Tibial nerve (tissue), 4 donors: ENCODE data around the gene ARID4B. TPM values are rescaled to one million over a fixed set of nuclear protein-coding genes. Genes with fewer than 3 reads are reported as not detected.

Source experiments
- DNase-seq, 2 donors: peaks; one replicate each; pipeline ENCODE4 v3.0.0-alpha.2; 2019; ENCODE audit warnings: low spot score in 2 of 2
- H3K27ac ChIP-seq, 4 donors: fragments of 200-600 bp; sonication (generic) in 3 of 4; one replicate each; pipeline ENCODE4 v1.5.1; 2017 to 2019; ENCODE audit warnings: mild to moderate bottlenecking in 1 of 4
- H3K27me3 ChIP-seq, 2 donors: fragments of 200-600 bp; sonication (generic) in 1 of 2; one replicate each; pipeline versions ENCODE4 v1.5.1 to v1.6.0; 2017 to 2019
- H3K36me3 ChIP-seq, 3 donors: fragments of 200-600 bp; sonication (generic); one replicate each; pipeline ENCODE4 v1.5.1; 2018 to 2019
- H3K4me1 ChIP-seq, 4 donors: fragments of 200-600 bp; sonication (generic) in 3 of 4; one replicate each; pipeline ENCODE4 v1.5.1; 2017 to 2019
- H3K4me3 ChIP-seq, 4 donors: fragments of 200-600 bp; sonication (generic) in 3 of 4; one replicate each; pipeline ENCODE4 v1.5.1; 2017 to 2019; ENCODE audit warnings: mild to moderate bottlenecking in 1 of 4, moderate library complexity in 1 of 4
- H3K9me3 ChIP-seq, 4 donors: fragments of 200-600 bp; sonication (generic) in 3 of 4; one replicate each; pipeline ENCODE4 v1.5.1; 2017 to 2019
- CTCF ChIP-seq, 5 experiments: fragments of 200-600 bp in 3 of 5; fragments of 450-650 bp in 2 of 5; sonication (generic) in 3 of 5; IDR thresholded peaks; one replicate each; pipeline ENCODE4 v1.5.1; 2016 to 2019; ENCODE audit warnings: antibody characterized with exemption in 5 of 5, mild to moderate bottlenecking in 3 of 5, moderate library complexity in 2 of 5
- EP300 ChIP-seq, 2 donors: sonication (generic); formaldehyde crosslinking; IDR thresholded peaks; one replicate each; pipeline ENCODE4 v1.6.1; 2017; ENCODE audit warnings: antibody characterized with exemption in 2 of 2, mild to moderate bottlenecking in 1 of 2
- POLR2A ChIP-seq, 2 donors: fragments of 450-650 bp; IDR thresholded peaks; one replicate each; pipeline ENCODE4 v1.6.1; 2017; ENCODE audit warnings: antibody characterized with exemption in 2 of 2, mild to moderate bottlenecking in 2 of 2, moderate library complexity in 2 of 2
- WGBS, 2 donors: methylation state at CpG; one replicate each; pipeline ENCODE4 v1.1.5; 2018; 5-methylcytosine and 5-hydroxymethylcytosine counted together
- total RNA-seq, 4 donors: library from RNA; depleted of rRNA; stranded (reverse); fragments of >200 nt; gene quantifications; one replicate each; pipeline ENCODE4 v1.1.0, GENCODE V29; 2016

ARID4B gene
- total RNA-seq, 4 donors from 2014 or later: 41.6 to 58.8 (median 46.8) TPM

- Histone ChIP-seq H3K36me3 (peaks cover 0 to 61% (median 23%) of the 10 kb centered on the region in 3 donors), H3K4me1 (peaks cover 0 to 12% (median 6%) of the 10 kb centered on the region in 4 donors), H3K27ac (no peak overlapping the region), H3K9me3 (no peaks in the 10 kb centered on the region), H3K4me3 (no peak overlapping the region), H3K27me3 (no peaks in the 10 kb centered on the region)
- WGBS, 2 donors: 85 to 88% methylated on average over 6 of the region's 6 CpGs
- TF ChIP-seq EP300 (IDR thresholded peaks at IDR 0.05) (no peak), POLR2A (IDR thresholded peaks at IDR 0.05) (no peak), CTCF (IDR thresholded peaks at IDR 0.05) (no peak)
- no peak for DNase-seq
Measured at GRCh38 chr1:235131961-235132360, 196.0 kb downstream of the ARID4B start.

GRCh38 chr1:235130766-235131270 is 197.2 kb downstream of the ARID4B start:
- Histone ChIP-seq H3K27ac (no peak overlapping the region), H3K36me3 (peaks cover 0 to 57% (median 12%) of the 10 kb centered on the region in 3 donors), H3K27me3 (no peaks in the 10 kb centered on the region), H3K9me3 (no peaks in the 10 kb centered on the region), H3K4me1 (peaks cover 0 to 23% (median 14%) of the 10 kb centered on the region in 4 donors), H3K4me3 (no peak overlapping the region)
- WGBS, 2 donors: 80 to 83% methylated on average over 7 of the region's 7 CpGs
- TF ChIP-seq POLR2A (IDR thresholded peaks at IDR 0.05) (no peak), CTCF (IDR thresholded peaks at IDR 0.05) (no peak), EP300 (IDR thresholded peaks at IDR 0.05) (no peak)
- DNase-seq: no peak

- 78 to 94% methylated on average over 4 of the region's 4 CpGs for WGBS, 2 donors
- no peak for TF ChIP-seq CTCF (IDR thresholded peaks at IDR 0.05)
- no peak for TF ChIP-seq POLR2A (IDR thresholded peaks at IDR 0.05)
- TF ChIP-seq EP300 (IDR thresholded peaks at IDR 0.05): no peak
Measured at GRCh38 chr1:235129774-235130570, 198.0 kb downstream of the ARID4B start.

GRCh38 chr1:235128456-235129328 is 199.3 kb downstream of the ARID4B start, which contains the start of gene TOMM20:
Gene TOMM20, minus strand, starts transcription at chr1:235128837. Its CDS starts 122 bp downstream, at chr1:235128715.
- H3K9me3 ChIP-seq: no peaks in the 10 kb centered on the region
- TF ChIP-seq POLR2A (IDR thresholded peaks at IDR 0.05): peak; percentile 42 to 66
- TF ChIP-seq CTCF (IDR thresholded peaks at IDR 0.05): peak in 2 of 5 experiments; percentile 22 to 43
- TF ChIP-seq EP300 (IDR thresholded peaks at IDR 0.05): peak; percentile 74 to 92
- 2 to 5% methylated on average over 13 to 45 of the region's 67 CpGs for WGBS, 2 donors
- H3K27ac ChIP-seq: peak within 1 kb of the TSS; percentile 81 to 94 (median 90)
- DNase-seq: peak; percentile 84 to 87
- H3K27me3 ChIP-seq: no peaks in the 10 kb centered on the region
- H3K4me3 ChIP-seq: peak within 1 kb of the TSS; percentile 74 to 96 (median 90)
- H3K4me1 ChIP-seq: peaks cover 0 to 44% (median 24%) of the 10 kb centered on the region in 4 donors
- peaks cover 0 to 45% (median 0%) of the 10 kb centered on the region in 3 donors for H3K36me3 ChIP-seq

More at GRCh38 chr1:235129774-235130570, 198.0 kb downstream of the ARID4B start:
- H3K4me1 ChIP-seq: peaks cover 0 to 32% (median 19%) of the 10 kb centered on the region in 4 donors
- H3K36me3 ChIP-seq: peaks cover 0 to 56% (median 4%) of the 10 kb centered on the region in 3 donors
- H3K9me3 ChIP-seq: no peaks in the 10 kb centered on the region
- no peaks in the 10 kb centered on the region for H3K27me3 ChIP-seq
- DNase-seq: no peak
- H3K27ac ChIP-seq: peak overlapping the region in 1 of 4 donors; percentile 94
- no peak overlapping the region for H3K4me3 ChIP-seq
